Fibroblast of skin of right quadriceps (primary cell): ENCODE results near the gene BSG.
"Not testable (repeated sequence)": the region's sequence is repeated elsewhere in the genome, so short reads cannot be mapped to it uniquely, and the experiment has no call there.

ENCODE experiments used
- DNase-seq: peaks from one replicate; pipeline ENCODE4 v3.0.0-alpha.2; 2013

The BSG gene

GRCh38 chr19:621191-621590, 48.8 kb downstream of the BSG start:
- not testable (repeated sequence) for DNase-seq

- DNase-seq = no peak
Observed at GRCh38 chr19:621819-622218, 49.4 kb downstream of the BSG start.

- no peak for DNase-seq
Observed at GRCh38 chr19:622666-623065, 50.3 kb downstream of the BSG start.

GRCh38 chr19:623175-623916, 51.0 kb downstream of the BSG start:
- no peak for DNase-seq

- DNase-seq = peak; percentile 88
Observed at GRCh38 chr19:623974-624373, 51.6 kb downstream of the BSG start.

- no peak for DNase-seq
Observed at GRCh38 chr19:624433-625109, 52.2 kb downstream of the BSG start.

GRCh38 chr19:625257-625656, 52.9 kb downstream of the BSG start:
- no peak for DNase-seq

- DNase-seq = not testable (repeated sequence)
Observed at GRCh38 chr19:626566-626965, 54.2 kb downstream of the BSG start.

- DNase-seq = no peak
Observed at GRCh38 chr19:628168-628567, 55.8 kb downstream of the BSG start.

GRCh38 chr19:629515-629914, 57.1 kb downstream of the BSG start:
- not testable (repeated sequence) for DNase-seq

GRCh38 chr19:629961-630714, 57.7 kb downstream of the BSG start:
- DNase-seq = no peak

- peak; percentile 53 for DNase-seq
Observed at GRCh38 chr19:632579-633067, 60.2 kb downstream of the BSG start.
